Activated CD8-positive, alpha-beta memory T cell treated with anti-CD3 and anti-CD28 coated beads, Interleukin-2, amount 50 U/mL, for 48 hours (primary cell): ENCODE results near the gene PLEKHH3.

Experiments
- DNase-seq: peaks from one replicate; pipeline ENCODE4 v3.0.0-alpha.2; 2020

The PLEKHH3 gene

GRCh38 chr17:42686520-42687128 lies 9.8 kb upstream of the PLEKHH3 start:
- DNase-seq = no peak

DNA sequence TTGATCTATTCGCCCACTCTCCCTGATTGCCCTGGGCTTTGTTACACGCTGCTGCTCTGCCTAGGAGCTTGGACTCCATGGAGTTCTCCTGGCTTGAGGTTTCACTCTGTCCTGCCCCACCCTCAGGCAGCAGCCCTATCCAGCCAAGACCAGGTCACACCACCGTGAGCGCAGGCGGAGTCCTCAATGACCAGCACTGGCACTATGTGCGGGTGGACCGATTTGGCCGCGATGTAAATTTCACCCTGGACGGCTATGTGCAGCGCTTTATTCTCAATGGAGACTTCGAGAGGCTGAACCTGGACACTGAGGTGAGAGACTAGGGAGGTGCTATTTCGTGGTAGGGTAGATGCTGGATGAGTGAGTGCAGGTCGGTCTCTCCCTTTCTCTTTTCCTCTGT lies 9.0 kb upstream of the PLEKHH3 start:
- DNase-seq = no peak

GRCh38 chr17:42684929-42685556 lies 8.2 kb upstream of the PLEKHH3 start:
- DNase-seq = no peak

DNA sequence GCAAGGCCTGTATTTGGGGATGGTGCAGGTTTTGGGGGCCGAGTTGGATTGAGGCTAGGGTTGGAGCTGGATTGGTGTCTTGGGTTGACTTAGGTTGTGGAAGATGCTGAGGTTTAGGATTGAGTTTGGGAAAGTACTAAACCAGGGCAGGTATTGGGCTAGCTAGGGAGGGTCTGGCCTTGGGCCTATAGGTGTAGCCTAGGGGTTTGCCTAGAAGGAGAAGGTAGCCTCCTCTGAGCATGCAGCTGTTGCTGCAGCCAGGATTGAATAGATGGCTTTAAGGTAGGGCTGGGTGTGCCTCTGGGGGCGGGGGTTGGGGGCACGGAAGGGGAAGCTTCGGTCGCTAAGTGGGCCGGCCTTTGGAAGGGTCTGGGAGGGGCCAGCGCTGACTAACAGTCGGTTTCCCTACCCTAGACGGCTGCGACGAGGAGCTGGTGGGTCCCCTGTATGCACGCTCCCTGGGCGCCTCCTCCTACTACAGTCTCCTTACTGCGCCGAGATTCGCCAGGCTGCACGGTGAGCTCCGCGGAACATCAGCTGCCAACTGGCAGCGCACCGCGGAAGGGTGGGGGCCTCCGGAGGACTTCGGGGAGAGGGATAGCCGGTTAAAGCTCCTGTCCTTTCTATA lies 6.7 kb upstream of the PLEKHH3 start:
- DNase-seq = no peak

- peak; percentile 69 for DNase-seq
Measured at GRCh38 chr17:42682722-42683403, 6.1 kb upstream of the PLEKHH3 start.

GRCh38 chr17:42681976-42682721 lies 5.4 kb upstream of the PLEKHH3 start, which contains the start of gene CNTNAP1:
TSS of gene CNTNAP1 (plus strand) at chr17:42682531. CDS start at chr17:42682830, 299 bp downstream.
- no peak for DNase-seq

- DNase-seq = no peak
Measured at GRCh38 chr17:42680331-42680808, 3.6 kb upstream of the PLEKHH3 start.

GRCh38 chr17:42679492-42680330 lies 2.9 kb upstream of the PLEKHH3 start:
- DNase-seq = peak; percentile 87

GRCh38 chr17:42678951-42679491 lies 2.2 kb upstream of the PLEKHH3 start:
- DNase-seq = peak; percentile 70

DNA sequence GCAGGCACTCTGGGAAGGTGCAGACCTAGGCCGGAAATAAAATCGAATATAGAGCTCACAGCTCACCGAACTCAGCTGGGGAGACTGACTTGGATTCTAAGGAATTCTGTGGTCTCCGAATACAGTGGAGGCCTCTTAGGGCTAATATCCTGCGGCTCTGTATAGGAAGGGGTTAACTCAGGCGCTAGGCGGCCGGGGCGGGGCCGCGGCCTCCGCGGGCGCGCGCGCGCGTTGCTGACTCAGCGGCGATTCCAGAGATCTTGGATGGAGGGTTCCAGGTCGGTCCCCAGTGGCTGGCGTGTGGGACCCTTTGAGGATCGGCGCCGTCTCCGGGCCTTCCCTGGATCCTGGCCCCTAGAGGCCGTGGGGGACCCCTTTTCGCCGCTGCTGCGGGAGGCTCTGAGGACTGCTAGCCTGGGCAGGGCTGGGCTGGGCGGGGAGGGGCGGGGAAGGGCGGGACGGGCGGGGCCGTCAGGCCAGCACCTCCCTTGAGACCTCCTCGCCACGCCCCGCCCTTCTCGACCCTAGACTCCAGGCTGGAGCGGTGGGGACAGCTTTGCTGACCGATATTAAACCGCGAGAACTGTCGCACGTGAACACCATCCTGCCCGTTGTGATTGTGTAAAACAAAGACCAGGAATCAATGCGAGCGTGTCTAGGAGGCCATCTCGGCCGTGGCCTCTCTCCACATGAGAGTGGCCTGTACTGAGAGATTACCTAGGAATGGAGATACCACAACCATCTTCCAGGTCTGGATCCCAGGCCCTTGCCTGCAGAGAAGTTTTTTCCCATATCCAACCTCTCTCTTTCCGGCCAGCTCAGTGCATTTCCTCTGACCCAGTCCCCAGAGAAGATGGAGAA lies 1.4 kb upstream of the PLEKHH3 start:
- peak; percentile 90 for DNase-seq

DNA sequence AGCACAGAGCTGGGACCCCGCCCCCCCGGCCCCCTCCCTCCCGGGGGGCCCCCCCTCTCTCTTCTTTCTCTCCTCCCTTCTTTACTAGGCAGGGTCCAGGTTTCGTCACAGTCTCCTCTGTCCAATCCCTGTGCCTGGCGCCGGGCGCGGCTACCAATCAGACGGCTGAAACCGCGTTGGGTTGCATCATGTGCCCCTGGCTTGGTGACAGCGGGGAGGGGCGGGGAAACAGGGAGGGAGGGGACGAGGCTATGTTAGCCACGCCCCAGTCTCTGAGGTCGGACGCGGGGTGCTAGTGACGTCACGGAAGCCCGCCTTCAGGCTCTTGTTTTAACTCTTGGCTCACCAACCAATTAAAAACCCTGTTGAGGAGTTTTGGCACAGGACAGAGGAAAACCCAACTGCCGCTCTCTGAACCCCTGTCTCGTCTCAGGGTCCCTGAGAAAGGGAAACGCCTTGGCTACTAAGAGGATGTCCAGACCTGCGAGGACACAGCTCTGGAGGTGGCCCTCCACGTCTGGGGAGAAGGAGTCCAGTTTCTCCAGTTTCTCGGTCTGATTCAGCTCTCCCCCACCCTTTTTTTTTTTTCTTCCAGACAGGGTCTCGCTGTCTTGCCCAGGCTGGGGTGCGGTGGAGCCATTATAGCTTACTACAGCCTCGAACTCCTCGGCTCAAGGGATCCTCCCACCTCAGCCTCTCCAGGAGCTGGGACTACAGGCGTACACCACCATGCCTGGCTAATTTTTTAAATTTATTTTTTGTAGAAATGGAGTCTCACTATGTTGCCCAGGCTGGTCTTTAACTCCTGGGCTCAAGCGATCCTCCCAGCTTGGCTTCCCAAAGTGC lies 441 bp upstream of the PLEKHH3 start:
- peak; percentile 98 for DNase-seq

DNA sequence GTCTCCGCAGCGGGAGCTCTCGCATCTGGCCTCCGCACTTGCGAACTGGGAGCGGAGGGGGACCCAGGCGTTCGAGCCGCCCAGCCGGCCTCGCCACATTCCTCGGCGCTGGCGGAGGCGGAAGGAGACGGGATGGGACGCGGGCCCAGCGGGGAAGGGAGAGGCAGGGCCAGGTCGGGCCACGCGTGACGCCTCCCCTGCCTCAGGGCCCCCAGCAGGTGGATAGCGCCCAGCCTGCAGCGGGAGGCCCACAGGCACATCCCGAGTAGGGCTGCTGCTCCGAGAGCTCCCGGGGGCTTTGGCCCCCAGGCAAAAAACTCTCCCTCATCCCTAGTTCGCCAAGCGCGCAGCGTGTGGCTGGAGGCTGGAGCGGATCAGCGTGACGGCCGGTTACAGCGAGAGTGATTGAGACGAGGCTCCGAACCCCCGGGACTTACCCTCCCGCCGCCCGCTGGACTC lies 800 bp downstream of the PLEKHH3 start:
- no peak for DNase-seq

DNA sequence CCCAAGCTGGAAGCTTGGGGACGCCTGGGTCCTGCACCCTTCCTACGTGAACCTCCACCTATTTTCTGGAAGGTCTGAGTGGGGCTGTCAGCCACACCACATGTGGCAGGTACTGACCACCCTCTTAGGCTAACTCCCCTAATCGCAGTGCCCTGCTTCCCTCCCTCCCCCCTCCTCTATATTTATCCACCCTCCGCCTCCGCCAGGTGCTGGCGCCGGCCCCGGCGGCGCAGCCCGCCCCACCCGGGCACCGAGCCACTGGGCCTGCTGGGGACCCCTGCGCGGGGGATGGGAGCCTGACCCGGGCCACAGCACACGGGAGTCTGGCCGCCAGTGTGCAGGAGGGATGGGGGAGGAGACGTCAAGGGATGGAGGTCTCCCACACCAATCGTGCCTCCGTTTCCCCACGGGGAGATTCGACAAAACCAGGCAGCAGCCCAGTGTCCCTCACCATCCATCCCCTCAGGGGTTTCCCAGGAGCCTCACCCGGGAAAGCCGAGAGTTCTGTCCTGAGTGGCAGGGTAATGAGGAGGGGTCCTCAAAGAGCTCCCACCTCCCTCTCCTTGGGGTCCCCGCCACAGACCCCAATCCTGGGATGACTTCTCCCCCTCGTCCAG lies 1.3 kb downstream of the PLEKHH3 start:
- DNase-seq = no peak

- DNase-seq = no peak
Measured at GRCh38 chr17:42674755-42675347, 1.9 kb downstream of the PLEKHH3 start.

GRCh38 chr17:42673885-42674754 lies 2.7 kb downstream of the PLEKHH3 start:
- DNase-seq = peak; percentile 66

- DNase-seq = no peak
Measured at GRCh38 chr17:42673266-42673884, 3.4 kb downstream of the PLEKHH3 start.

- DNase-seq = no peak
Measured at GRCh38 chr17:42672038-42672437, 4.8 kb downstream of the PLEKHH3 start.
